H1 (cell line): ENCODE data around the gene CYB561A3. TPM values are rescaled to one million over a fixed set of nuclear protein-coding genes. Genes with fewer than 3 reads are reported as not detected.

Experiments
- polyA plus RNA-seq, 7 experiments: library from polyadenylated mRNA; depleted of rRNA in 3 of 7; stranded (reverse) in 5 of 7; unstranded in 2 of 7; fragments of >200 nt in 5 of 7; fragments of 200-250 nt in 2 of 7; gene quantifications; 1 replicate in 5 of 7; 2 replicates in 1 of 7; 4 replicates in 1 of 7; pipeline versions ENCODE4 v1.2.1 to v1.2.3, GENCODE V29; 2011 to 2013; ENCODE audit warnings: missing spikeins in 2 of 7, mixed read lengths in 2 of 7
- total RNA-seq: library from RNA; stranded (reverse); fragmentation: NEBNext Ultra II Directional; extraction: Animal tissue kit (Norgen Biotek cat#: 25700); gene quantifications from 2 replicates; pipeline ENCODE4 v1.2.1, GENCODE V29; 2021
- TF ChIP-seq, protein P1 (sequence below), 3 experiments: IDR thresholded peaks; 1 replicate in 2 of 3; 2 replicates in 1 of 3; pipeline versions ENCODE4 v1.5.1 to v1.6.1; 2011; ENCODE audit warnings: low read length in 3 of 3, mild to moderate bottlenecking in 3 of 3, inconsistent platforms in 2 of 3, low read depth in 1 of 3, moderate library complexity in 1 of 3; ENCODE audit not compliant: insufficient read depth in 1 of 3; ENCODE audit errors: control extremely low read depth in 1 of 3

Gene CYB561A3
- total and polyA plus RNA-seq, 2 of the 8 experiments (the other 6 are each of a cell fraction or from before 2014, with no cell fraction given), result 29.6 to 41.2 TPM

- TF ChIP-seq, protein P1, sequence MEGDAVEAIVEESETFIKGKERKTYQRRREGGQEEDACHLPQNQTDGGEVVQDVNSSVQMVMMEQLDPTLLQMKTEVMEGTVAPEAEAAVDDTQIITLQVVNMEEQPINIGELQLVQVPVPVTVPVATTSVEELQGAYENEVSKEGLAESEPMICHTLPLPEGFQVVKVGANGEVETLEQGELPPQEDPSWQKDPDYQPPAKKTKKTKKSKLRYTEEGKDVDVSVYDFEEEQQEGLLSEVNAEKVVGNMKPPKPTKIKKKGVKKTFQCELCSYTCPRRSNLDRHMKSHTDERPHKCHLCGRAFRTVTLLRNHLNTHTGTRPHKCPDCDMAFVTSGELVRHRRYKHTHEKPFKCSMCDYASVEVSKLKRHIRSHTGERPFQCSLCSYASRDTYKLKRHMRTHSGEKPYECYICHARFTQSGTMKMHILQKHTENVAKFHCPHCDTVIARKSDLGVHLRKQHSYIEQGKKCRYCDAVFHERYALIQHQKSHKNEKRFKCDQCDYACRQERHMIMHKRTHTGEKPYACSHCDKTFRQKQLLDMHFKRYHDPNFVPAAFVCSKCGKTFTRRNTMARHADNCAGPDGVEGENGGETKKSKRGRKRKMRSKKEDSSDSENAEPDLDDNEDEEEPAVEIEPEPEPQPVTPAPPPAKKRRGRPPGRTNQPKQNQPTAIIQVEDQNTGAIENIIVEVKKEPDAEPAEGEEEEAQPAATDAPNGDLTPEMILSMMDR (IDR thresholded peaks at IDR 0.05; ENCODE audit: control extremely low read depth in 1 of 3, insufficient read depth in 1 of 3, low read depth in 1 of 3, low read length in 3 of 3), result no peak
- TF ChIP-seq, all 59 proteins: peak for 0
Measured at GRCh38 chr11:61342207-61342803, 19.4 kb downstream of the CYB561A3 start (continued).
